GM18868 (cell line): ENCODE data around the gene BHLHE40.

Experiments used
- ATAC-seq: cut with Tn5 transposase; IDR thresholded peaks from one replicate; pipeline ENCODE4 v1.9.1; 2021; ENCODE audit warnings: mild to moderate bottlenecking, moderate library complexity; ENCODE audit not compliant: unreplicated experiment

The BHLHE40 gene

GRCh38 chr3:5016211-5017161, 37.2 kb downstream of the BHLHE40 start:
- ATAC-seq: peak; percentile 70

- ATAC-seq: no peak
Measured at GRCh38 chr3:5017925-5018531, 38.8 kb downstream of the BHLHE40 start.

- no peak for ATAC-seq
Measured at GRCh38 chr3:5019411-5020241, 40.4 kb downstream of the BHLHE40 start.

GRCh38 chr3:5020242-5020722, 41.0 kb downstream of the BHLHE40 start:
- no peak for ATAC-seq

GRCh38 chr3:5021116-5022092, 42.2 kb downstream of the BHLHE40 start:
- no peak for ATAC-seq

- ATAC-seq: peak; percentile 80
Measured at GRCh38 chr3:5022187-5022965, 43.1 kb downstream of the BHLHE40 start.

- no peak for ATAC-seq
Measured at GRCh38 chr3:5022966-5023776, 43.9 kb downstream of the BHLHE40 start.

GRCh38 chr3:5023777-5024346, 44.6 kb downstream of the BHLHE40 start:
- no peak for ATAC-seq

- ATAC-seq: no peak
Measured at GRCh38 chr3:5026046-5026362, 46.8 kb downstream of the BHLHE40 start.

GRCh38 chr3:5029715-5030114, 50.5 kb downstream of the BHLHE40 start:
- no peak for ATAC-seq

GRCh38 chr3:5030152-5030551, 50.9 kb downstream of the BHLHE40 start:
- no peak for ATAC-seq

GRCh38 chr3:5032844-5033243, 53.6 kb downstream of the BHLHE40 start:
- ATAC-seq: no peak
